GM19463 (cell line): ENCODE results near the gene SRSF1.
A peak's percentile ranks its signal among the peaks of the same experiment; 100 is the strongest.
"Not testable (repeated sequence)": the region's sequence is repeated elsewhere in the genome, so short reads cannot be mapped to it uniquely, and the experiment has no call there.

Source experiments
- ATAC-seq: cut with Tn5 transposase; IDR thresholded peaks from one replicate; pipeline ENCODE4 v1.9.1; 2021; ENCODE audit warnings: mild to moderate bottlenecking, moderate library complexity; ENCODE audit not compliant: unreplicated experiment

Gene SRSF1

DNA sequence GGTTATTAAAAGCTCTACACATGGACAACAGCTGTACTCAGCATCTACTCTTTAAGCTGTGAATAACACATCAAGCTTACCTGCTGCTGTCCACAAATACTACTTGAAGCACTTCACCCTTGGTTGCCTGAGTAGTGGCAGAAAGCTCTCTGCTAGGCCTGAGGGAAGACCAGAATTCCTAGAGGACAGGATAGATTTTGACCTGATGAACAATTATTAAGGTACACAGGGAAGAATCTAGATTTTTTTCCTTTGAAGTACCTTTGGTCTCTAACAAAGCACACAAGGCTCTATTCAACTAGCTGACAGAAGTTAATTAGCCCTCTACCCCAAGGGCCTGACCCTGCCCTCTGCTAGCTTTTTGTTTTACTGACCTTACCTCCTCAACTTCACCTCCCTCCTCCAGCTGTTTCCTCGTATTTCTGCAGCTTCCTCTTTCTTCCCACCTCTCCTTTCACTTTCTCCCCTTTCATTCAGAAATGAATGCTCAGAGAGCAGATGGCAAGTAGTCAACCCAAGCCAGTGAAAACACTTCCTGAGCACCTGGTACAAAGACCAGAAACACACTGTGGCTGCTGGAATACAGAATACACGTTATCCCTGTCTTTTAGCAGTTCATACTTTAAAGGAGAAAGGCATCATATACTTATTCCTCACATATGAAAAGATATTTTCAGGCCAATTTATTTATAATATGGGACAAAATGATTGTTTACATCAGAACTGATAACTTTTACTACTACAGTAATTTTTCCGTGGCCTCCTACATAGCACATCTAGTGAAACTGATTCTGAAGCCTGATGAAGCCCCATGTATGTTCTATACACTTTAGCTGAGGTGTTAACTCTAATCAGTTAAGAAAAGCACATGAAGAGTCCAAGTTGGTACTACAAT is 13.3 kb downstream of the SRSF1 start:
- no peak for ATAC-seq

DNA sequence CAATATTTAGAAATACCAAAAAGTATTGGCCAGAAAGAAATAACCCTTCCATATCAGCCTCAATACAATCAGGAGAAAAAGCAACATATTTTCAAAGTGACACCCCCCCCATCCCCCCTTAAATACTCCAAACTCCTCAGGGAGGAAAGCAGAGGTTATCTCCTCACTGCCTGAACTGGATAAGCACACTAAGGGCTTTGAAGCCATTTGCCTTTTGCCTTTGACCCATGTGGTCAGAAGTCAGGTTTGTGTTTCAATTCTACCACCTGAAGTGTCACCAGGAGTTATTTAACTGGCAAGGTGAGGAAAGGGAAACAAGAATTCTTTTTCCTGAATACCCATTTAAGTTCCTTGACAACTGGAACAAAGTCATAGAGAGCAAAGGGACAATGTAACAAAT is 15.5 kb downstream of the SRSF1 start:
- ATAC-seq = no peak

DNA sequence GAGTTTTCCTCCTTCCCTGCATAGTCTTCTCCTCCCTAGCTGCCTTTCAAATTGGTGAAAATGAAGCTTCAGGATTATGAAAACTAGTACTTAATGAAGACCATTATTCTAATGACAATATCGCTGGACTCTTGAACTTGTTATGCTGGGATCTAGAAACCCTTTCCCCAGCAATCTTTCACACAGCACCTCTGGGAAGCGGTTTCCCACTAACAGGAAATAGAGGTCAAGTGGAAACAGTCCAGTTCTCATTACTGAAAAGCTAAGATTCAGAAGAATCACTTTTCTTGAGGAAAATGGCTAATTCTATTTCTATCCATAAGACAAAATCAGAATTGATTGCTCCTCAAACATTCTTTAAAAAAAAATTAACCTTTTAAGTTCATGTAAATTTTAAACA is 17.0 kb downstream of the SRSF1 start:
- no peak for ATAC-seq

DNA sequence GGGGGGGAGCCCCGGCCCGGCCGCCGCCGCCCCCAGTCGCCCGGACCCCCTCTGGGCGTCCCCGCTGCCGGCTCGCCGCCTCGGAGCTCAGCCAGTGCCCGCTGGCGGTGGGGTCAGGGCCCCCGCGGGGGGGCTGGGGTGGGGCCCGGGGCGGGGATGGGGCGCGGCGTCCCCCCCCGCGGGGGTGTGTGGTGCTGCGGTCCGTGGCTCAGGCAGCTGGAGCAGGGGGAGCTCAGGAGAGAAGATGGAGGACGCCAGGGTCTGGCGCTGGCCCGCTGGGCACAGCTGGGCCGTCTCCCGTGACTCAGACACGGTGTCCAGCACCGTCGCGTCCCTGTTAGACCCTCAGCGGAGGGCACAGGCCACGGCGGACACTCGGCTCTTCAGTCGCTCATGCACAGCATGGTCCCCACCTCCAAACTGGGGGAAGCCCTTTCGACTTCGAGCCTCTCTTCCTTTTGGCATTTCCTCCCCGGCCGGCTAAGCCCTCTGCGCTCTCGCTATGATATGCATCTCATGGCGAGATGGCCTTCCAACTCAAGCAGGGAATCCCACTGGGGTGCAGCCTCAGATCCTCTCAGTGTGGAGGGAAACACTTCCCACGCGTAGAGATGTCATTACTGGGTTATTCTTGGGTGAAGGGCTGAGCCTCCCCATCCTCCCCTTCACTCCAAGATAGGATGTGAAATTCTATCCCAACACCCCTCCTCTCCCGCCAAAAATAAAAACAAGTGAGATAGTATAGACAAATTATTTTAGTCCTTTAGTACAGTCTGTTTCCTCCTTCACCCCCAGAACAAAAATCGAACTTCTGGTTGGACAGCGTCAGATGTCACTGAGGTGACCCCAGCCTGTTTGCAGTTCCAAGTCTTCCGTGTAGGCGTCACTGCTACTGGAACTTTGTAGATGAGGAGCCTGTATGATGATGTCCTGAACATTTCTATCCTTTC is 18.5 kb downstream of the SRSF1 start:
- peak; percentile 80 for ATAC-seq

DNA sequence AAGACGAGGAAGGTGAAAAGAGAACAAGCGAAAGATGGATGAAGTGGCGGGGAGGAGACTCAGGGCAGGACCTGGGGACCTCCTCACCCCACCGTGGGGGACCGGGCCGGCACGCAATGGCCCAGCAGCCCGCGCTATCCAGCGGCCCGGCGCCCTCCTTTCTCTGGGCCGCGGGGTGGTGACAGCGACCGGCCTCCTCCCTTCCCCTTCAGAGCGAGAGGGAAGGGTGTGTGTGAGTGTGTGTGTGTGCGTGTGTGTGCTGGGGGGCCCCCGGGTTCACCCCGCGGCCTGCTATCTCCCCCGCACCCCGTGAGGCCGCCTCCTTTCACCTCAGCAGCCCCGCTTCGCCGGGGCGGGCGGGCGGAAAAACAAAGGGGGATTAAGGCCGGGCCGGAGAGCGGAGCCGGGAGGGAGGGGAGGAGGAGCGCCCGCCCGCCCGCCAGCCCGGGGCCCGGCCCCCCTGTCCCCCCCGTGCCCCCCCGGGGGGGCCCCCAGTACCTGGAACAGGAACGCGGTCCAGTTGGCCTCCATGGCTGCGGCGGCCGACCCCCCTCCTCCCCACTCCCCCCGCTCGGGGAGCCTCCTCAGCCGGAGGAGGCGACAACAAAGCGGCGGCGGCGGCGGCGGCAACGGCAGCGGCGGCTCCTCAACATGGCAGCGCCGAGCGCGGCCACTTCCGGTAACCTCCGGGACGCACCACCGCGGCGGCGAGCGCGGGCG is 19.3 kb downstream of the SRSF1 start, which contains the start of gene VEZF1:
VEZF1 (minus strand) TSS at position 674 of the 720 bp plus-strand sequence; CDS start at position 531, 143 bp downstream.
- ATAC-seq = peak; percentile 71

DNA sequence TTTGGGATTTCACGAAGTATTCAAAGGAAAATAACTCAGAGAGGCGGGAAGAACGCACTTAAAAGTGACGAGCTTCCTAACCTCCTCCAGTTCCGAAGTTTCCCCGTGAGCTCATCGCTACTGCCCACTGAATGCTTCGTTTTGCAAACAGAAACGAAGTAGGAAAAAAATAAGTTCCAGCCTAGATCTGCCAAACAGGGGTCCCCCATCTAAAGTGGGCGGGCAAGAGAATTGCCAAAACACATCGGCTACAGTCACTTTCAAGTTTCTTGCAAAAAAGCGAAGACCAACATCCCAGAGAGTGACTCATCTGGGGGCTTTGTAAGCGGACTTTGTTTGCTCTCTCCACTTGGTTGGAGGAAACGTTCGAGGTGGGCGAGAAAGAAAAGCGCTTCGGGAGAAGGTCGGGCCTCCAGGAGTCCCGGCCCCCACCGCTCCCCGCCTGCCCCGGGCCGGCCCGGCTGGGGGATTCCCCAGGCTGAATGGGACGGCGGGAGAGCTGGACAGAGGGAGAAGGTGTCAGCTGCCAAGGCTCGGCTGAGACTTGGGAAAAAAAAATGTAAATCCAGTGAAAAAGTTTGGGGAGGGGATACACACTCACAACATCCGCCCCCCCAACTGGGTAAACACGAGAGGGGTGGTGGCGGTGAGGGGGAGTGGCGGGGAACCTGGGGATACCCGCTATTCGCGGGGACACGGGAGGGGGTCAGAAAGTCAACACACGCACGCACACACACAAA is 20.0 kb downstream of the SRSF1 start:
- ATAC-seq = peak; percentile 3

DNA sequence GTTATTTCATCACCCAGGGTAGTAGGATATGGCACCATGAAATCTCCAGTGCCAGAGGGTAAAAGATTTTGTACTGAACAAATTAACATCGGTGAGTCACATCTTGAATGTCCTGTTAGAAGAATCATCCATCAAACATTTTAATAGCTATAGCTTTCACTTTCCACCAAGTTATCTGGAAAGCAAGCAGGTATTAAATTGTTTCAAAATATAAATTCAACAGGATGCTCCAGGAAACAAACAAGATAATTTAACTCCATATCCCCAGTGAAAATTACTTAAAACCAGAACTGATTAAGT is 21.4 kb downstream of the SRSF1 start:
- no peak for ATAC-seq

DNA sequence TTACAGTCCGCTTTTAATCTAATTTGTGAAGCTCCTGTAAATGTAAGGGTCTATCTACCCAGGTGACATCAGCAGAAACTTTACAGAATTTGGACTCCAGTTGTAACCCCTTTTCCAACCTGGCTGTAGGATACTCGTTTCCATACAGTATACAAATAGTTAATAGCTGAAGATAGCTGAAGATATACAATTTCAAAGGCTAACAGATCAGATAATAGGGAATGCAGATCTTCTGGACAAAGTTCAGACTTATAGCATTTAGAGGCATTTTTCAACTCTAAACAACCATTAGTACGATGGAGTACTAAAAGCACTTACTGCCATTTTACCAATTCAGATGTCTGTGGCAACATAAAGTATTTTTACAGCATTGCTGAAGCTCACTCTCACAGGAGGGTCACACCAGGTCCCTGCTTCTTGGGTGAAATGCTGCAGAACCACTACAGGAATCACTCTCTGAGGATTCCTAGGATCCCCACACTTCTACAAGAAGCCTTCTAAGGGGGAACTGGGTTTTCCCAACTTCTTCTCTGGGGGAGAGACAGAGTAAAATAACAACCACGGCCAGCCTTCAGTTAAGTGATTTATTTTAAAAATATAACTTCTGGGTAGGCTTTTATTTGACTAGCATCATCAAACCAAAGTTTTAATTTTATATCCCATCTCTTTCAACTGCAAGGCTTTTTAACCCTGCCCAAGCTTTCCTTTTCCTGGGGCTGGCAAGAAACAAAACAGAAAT is 21.9 kb downstream of the SRSF1 start:
- no peak for ATAC-seq

DNA sequence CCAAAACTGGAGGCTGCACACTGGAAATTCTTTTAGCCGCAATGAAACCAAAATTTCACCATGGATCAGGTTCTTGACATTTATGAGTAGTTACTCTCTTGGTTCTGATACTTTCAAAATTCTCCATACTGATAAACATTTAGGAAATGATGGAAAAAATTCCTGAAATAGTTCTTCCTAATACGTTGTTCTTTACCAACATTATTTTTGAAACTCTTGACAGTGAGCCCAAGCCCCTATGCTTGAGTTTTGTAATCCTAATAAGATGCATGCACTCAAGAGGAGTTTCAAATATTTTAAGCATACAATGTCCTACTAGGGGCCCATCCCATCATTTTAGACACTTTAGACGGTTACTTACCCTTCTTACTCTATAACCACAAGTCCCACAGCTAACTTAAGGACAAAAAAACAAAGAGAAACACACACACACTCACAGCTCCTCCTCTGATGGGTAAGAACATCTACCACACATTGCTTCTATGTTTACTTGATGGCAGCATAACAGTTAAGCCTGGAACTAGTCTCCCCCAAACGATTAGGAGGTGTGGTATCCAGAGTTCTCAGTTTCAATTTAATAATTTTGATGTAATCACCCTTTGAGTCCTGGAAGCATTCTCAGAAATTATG is 22.7 kb downstream of the SRSF1 start:
- ATAC-seq = no peak

DNA sequence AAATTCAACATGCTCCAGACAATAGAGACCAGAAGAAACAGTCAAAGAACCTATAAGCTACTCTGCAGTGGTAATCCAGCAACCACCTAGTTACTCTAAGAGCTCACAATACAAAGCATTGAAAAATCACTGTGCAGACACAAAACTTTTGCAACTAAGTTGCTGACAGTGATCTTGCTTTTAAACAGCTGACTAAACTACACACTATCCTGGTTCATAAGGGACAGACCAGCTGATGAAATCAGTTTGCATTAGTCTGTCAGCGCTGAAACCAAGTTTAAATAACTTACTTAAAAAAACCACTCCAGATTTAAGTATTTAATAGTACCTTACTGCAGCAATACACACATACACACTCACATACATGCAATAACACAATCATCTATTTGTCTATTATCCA is 23.6 kb downstream of the SRSF1 start:
- no peak for ATAC-seq

DNA sequence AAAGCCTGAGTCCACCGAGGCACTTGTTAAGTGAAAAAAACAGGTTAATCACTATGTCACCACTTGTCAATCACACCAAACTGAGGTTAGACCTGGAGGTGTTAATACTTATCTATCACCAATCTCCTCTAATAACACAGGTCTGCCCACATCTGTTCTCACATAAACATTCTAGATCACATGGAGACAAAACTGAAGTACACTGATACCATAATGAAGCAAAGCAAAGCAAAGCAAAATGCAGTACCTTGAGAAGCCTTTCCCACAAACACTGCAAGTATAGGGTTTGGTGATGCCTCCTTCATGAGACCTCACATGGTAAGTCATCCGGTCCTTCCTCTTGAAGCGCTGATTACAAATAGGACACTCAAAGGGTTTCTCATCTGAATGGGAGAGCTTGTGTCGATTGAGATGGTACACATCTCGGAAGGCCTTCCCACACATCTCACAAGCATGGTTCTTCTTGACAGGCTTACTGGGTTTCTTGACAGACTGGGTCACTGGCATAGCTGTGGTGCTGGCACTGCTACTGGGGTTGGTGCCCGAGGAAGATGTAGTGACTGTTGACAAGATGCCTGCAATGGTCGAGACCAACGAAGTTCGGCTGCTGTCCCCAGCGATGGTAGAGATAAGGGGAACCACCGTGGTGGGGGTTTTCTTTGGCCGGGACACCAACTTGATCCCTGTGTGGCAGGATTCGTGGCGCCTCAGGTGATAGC is 24.4 kb downstream of the SRSF1 start:
- ATAC-seq = no peak

DNA sequence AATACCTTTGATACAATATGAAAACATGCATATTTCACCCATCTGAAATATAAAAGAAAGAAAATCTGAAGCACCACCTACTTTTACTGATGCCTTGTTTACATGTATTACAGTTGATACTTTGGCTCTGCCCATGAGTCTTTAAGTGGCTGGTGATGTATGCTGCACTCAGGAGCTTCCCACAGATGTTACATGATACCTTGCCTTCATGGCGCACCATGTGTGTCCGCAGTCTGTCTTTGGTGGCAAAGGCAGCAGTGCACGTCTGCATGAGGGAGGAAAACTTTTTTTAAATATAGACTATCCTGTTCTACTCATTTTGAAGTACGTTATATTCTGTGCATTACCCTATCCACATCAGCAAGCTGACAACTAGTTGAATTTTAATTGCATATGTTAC is 26.5 kb downstream of the SRSF1 start:
- ATAC-seq = no peak

DNA sequence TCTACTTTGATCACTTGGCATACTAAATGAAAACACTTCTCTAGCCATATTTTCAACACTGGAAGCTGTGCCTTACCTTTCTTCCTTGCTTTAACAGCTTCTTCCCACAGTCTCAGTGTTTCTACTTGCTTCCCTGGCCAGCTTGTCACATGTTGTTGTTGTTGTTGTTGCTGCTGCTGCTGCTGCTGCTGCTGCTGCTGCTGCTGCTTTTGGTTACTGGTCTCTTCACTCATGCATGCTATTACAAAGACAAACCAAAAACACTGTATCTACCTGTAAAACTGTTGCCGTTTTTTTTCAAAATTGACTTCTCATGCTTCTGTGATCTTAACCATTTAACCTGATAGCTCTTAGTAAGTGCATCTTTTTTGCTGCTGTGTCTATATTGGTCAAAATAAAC is 28.0 kb downstream of the SRSF1 start:
- ATAC-seq = no peak

DNA sequence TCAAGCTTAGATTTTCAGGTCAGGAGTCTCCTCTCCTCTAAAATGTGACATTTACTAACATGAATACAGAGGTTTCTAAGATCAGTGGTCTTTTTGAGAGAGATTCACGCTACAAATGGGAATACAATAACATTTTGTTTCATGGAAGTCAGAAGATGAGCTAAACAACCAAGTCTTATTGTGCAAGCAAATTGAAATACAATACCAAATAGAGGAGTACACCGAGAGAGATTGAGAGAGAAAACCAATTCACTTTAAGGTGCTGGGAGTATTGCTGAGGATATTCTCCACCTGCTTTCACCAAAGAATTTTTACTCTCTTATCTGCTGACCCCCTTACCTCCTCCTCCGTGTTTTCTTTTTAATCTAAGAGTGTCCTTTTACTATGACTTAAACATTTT is 30.5 kb downstream of the SRSF1 start:
- ATAC-seq = no peak

DNA sequence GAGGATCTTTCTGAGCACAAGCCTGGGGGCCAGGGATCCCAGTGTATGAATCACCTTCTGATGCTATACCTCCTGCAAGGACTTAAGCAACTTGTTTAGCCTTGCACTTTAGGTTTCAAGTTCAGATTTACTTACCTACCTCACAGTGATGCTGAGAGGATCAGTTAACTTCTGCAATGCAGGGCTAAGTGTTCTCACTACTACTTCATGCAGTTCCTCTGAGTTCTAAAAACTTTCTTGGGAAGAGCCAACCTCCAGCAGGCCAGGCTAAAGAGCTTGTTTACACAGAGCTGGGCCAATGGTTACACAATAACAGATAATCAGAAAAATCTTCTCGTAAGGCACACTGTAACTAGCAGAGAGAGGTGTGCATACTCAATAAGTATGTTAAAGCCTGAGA is 32.0 kb downstream of the SRSF1 start:
- ATAC-seq = no peak

DNA sequence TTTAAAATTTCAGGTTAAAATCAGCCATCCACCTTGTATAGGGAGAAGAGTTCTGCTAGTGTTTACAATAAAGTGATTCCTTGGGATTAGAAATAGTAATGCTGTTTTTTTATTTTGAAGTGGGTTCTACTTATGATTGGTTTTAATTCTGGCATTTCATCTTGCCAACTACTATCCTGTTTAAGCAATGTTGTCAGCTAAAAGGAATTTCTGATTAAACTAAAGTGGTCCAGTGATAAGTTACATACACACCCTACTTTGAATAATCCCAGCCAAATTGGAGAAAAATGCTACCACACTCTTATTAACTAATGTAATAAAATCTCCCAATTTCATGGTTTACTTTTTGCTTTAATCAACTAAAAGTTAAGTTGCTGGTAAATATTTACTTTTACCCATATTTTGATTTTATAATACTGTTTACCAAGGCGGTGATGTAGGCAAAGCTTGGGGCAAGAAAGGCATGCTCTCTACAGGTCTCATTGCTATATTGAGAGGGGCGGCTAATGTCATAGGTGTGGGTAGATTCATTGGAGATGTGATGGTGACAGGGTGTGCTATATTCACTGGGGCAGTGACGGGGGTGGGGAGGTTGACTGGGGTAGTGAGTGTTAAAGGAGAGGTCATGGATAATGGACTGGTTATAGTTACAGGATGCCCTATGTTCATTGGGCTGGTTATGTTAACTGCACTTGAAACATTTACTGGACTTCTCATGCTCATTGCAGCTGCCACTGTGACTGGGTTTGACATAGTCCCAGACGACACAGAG is 32.8 kb downstream of the SRSF1 start:
- ATAC-seq = not testable (repeated sequence)

DNA sequence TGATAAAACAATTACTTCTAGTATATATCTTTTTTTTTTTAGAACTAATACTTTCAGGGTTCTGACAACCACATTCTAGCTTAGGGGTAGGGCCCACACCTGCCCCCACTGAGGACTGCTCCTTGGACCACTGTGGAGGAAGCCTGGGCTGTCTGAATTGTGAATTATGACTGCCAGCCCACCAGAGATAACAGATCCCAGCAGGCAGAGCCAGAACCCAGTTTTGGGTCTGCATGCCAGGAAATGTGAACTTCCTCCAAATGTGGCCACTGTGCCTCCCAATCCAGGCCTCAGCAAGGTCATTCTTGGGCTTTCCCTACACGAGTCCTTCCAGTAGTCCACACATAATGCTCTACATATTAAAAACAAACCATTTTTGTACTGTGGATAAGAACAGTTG is 34.9 kb downstream of the SRSF1 start:
- no peak for ATAC-seq

DNA sequence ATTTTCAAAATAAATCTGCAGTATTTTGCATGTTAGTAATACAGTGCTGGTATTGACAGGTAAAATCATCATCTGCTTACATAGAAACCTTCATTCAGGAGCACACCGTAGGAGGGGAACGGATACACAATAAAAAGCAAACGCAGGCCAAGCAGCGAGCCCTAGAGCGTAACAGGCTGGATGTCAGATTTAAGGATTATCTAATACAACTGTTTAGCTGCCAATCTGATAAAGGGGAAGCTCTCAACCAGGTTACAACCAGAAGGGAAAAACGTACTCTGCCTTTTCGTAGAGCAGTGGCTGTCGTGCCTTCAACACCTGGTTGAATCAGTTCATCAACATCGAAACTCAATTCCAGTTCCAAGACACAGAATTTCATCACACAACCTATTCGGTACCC is 35.5 kb downstream of the SRSF1 start:
- ATAC-seq = no peak
